Hematopoietic multipotent progenitor cell treated with erythropoietin and hydrocortisone succinate and interleukin-3 and kit ligand, for 4 days (in vitro differentiated cells): ENCODE data around the gene MRPL1.

ENCODE experiments used
- DNase-seq: peaks from one replicate; pipeline ENCODE4 v3.0.0-alpha.2; 2015

MRPL1 gene

GRCh38 chr4:77862478-77863216 lies at the start of gene MRPL1:
Gene MRPL1 (plus strand): TSS chr4:77862830. CDS start chr4:77862849, 19 bp downstream.
- DNase-seq, result peak; percentile 99

GRCh38 chr4:77815636-77816035 lies 47.0 kb upstream of the MRPL1 start:
- DNase-seq, result no peak

- DNase-seq, result no peak
These were observed 46.1 kb upstream of the MRPL1 start for GRCh38 chr4:77816546-77816945.

GRCh38 chr4:77817304-77818072 lies 45.1 kb upstream of the MRPL1 start:
- peak; percentile 7 for DNase-seq

GRCh38 chr4:77818073-77818601 lies 44.5 kb upstream of the MRPL1 start:
- DNase-seq, result peak; percentile 93

DNA sequence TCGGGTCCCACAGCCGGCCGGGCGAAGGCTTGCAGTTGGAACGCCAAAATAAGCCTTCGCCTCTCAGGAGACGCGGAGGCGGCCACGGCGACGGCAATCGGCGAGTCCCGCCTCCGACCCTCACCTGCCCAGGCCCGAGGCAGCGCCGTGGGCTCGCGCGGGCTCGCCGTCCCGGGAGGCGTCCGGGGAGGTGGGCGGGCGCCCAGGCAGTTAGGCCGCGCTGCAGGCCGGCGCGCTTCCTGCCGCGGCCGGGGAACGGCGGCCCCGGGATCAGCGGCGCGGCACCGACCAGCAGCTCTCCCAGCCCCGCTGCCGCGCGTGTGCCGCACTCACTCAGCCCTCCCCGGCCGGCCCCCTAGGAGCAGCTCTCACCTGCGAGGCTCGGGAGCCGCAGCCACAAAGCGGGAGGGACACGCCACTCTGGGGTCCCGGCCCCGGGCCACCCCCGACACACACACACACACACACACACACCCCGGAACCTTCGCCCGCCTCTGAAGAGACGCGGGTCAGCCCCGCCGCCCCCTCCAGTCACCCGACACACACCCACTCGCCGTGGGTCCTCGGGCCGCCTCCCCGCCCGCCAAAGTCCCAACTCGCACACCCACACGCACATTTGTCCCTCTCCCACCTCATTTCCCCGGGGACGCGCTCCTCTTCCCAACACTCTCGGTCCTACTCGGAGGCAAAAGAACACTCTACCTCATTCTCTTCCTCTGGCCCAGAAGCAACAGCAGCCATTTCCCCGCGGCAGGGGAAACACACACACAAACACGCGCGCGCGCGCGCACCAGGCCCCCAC lies 43.8 kb upstream of the MRPL1 start, which contains the start of gene CNOT6L:
TSS of gene CNOT6L (minus strand) at position 767 of the 802 bp plus-strand sequence. CDS start at position 707, 60 bp downstream.
- DNase-seq, result peak; percentile 85

DNA sequence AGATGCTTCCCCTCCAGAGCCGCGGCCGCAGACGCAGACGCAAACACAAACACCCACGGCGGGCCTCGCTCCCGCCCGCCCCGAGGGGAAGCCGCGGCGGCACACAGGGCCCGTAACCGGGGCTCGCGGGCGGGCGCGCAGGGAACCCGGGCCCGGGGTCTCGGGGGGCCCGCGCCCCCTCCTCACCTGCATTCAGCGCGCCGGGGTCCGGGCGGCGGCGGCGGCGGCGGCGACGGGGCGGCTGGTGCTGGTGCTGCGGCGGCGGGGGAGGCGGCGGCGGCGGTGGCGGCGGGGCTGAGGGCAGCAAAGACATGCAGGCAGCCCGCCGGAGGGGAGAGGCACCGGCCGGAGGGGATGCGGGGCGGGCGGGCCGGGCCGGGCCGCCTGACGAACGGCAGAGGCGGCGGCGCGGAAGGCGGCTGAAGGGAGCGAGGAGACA lies 43.2 kb upstream of the MRPL1 start:
- DNase-seq, result no peak

DNA sequence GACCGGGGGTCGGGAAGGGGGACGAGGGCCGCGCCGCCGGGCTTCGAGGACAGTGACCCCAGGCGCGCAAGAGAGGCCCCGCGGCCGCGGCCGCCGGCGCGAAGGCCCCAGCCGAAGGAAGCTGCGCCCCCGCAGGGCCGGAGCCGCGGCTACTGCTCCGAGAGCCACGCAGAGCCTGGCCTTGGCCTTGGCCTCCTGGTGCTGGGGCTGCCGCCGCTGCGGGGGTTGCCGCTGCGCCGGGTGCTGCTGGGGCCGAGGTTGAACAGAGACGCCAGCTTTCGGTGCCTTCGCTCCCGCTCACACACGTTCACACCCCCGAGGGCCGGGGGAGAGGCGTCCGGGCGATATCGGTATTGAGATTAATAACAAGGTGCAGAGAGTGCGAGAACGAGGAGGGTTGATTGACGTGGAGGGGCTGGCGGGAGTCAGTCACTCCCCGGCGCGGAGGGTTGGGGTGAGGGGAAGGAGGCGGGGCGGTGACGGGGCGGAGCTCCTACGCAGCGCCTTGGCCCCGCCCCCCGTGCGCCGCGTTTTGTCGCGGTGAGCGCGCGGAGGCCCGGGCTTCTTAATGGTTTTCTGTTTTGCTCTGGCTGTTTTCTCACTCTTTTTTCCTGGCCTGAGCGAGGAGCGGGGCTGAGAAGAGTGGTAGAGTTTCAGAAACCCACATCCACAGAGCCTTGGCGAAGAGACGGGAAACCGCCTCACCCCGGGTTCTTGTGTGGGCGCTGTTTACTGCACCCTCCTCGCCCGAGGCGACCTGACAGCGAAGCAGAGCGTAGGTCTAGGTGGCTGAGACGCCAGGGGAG lies 42.6 kb upstream of the MRPL1 start:
- DNase-seq, result peak; percentile 97

- DNase-seq, result peak; percentile 59
These were observed 41.7 kb upstream of the MRPL1 start for GRCh38 chr4:77820649-77821561.

- peak; percentile 29 for DNase-seq
These were observed 40.9 kb upstream of the MRPL1 start for GRCh38 chr4:77821775-77822174.

DNA sequence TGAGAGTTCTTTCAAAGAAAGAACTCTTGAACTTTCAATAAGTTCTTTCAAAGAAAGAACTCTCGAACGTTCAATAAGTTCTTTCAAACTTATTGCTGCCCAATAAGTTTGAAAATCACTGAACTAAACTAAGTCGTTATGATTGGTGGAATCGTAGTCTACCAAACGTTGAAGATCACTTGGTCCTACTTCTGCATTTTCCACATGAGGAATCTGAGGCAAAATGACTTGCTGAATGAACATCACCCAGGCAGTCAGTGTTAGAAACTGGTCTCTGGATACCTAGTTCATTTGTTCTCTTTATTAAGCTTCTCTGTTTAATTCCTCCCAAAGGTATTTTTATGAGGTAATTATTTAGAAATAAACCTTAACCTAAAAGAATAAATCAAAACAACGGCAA lies 36.4 kb upstream of the MRPL1 start:
- DNase-seq, result no peak

- DNase-seq, result peak; percentile 8
These were observed 35.3 kb upstream of the MRPL1 start for GRCh38 chr4:77827343-77827742.

- DNase-seq, result no peak
These were observed 29.4 kb upstream of the MRPL1 start for GRCh38 chr4:77833126-77833724.

- no peak for DNase-seq
These were observed 28.2 kb upstream of the MRPL1 start for GRCh38 chr4:77834403-77834802.

- no peak for DNase-seq
These were observed 19.0 kb upstream of the MRPL1 start for GRCh38 chr4:77843628-77844027.

GRCh38 chr4:77844363-77844762 lies 18.3 kb upstream of the MRPL1 start:
- DNase-seq, result no peak

GRCh38 chr4:77845400-77845799 lies 17.2 kb upstream of the MRPL1 start:
- no peak for DNase-seq

- DNase-seq, result no peak
These were observed 16.7 kb upstream of the MRPL1 start for GRCh38 chr4:77845929-77846328.

- DNase-seq, result no peak
These were observed 14.1 kb upstream of the MRPL1 start for GRCh38 chr4:77848508-77848907.

GRCh38 chr4:77849278-77849965 lies 13.2 kb upstream of the MRPL1 start:
- DNase-seq, result no peak
